ENCODE data around the gene GNG7. TPM values are rescaled to one million over a fixed set of nuclear protein-coding genes. Genes with fewer than 3 reads are reported as not detected.
A peak's percentile ranks its signal among the peaks of the same experiment; 100 is the strongest.

Gene GNG7
- total RNA-seq, 4 donors from 2014 or later: 2.1 to 4.3 (median 3.0) TPM

GRCh38 chr19:2743099-2743498 is 40.6 kb upstream of the GNG7 start:
- Histone ChIP-seq H3K27me3 (peaks cover 9% of the 10 kb centered on the region), H3K27ac (no peak overlapping the region), H3K4me3 (no peak overlapping the region), H3K9me3 (no peaks in the 10 kb centered on the region), H3K4me1 (peaks cover 14% of the 10 kb centered on the region), H3K36me3 (no peaks in the 10 kb centered on the region)
- no peak for DNase-seq (ENCODE audit: low spot score in 2 of 2)
- no peak for TF ChIP-seq POLR2A (IDR thresholded peaks at IDR 0.05)
- WGBS: 82% methylated on average over 8 of the region's 8 CpGs

GRCh38 chr19:2740314-2740656 is 37.8 kb upstream of the GNG7 start:
- 44% methylated on average over 13 of the region's 13 CpGs for WGBS
- no peak overlapping the region for H3K27ac ChIP-seq
- H3K4me3 ChIP-seq: peak overlapping the region; percentile 100
- peaks cover 17% of the 10 kb centered on the region for H3K36me3 ChIP-seq
- peaks cover 14% of the 10 kb centered on the region for H3K4me1 ChIP-seq
- DNase-seq (ENCODE audit: low spot score in 2 of 2): no peak
- H3K9me3 ChIP-seq: no peaks in the 10 kb centered on the region
- no peak for TF ChIP-seq POLR2AphosphoS5 (IDR thresholded peaks at IDR 0.05)
- TF ChIP-seq POLR2A (IDR thresholded peaks at IDR 0.05): no peak
- TF ChIP-seq EP300 (IDR thresholded peaks at IDR 0.05): no peak
- TF ChIP-seq CTCF (IDR thresholded peaks at IDR 0.05): no peak
- peaks cover 9% of the 10 kb centered on the region for H3K27me3 ChIP-seq

- Histone ChIP-seq H3K36me3 (peaks cover 22% of the 10 kb centered on the region), H3K27ac (peak within 1 kb of the TSS; percentile 48), H3K27me3 (peaks cover 9% of the 10 kb centered on the region), H3K9me3 (no peaks in the 10 kb centered on the region), H3K4me1 (peaks cover 14% of the 10 kb centered on the region), H3K4me3 (peak within 1 kb of the TSS; percentile 100)
- DNase-seq (ENCODE audit: low spot score in 2 of 2): peak; percentile 98
- WGBS: under 1% methylated on average over 42 of the region's 64 CpGs
- no peak for TF ChIP-seq EP300 (IDR thresholded peaks at IDR 0.05)
- TF ChIP-seq POLR2AphosphoS5 (IDR thresholded peaks at IDR 0.05): peak in 2 of 3 donors; percentile 47 to 92
Observed at GRCh38 chr19:2739602-2740313, 37.3 kb upstream of the GNG7 start, which contains the start of gene SLC39A3. TSS of gene SLC39A3 (minus strand) at chr19:2740017. CDS start at chr19:2737257, 2,760 bp downstream.

- Histone ChIP-seq H3K27ac (no peak overlapping the region), H3K27me3 (peaks cover 9% of the 10 kb centered on the region), H3K4me1 (peaks cover 22% of the 10 kb centered on the region), H3K9me3 (no peaks in the 10 kb centered on the region), H3K4me3 (no peak overlapping the region), H3K36me3 (peaks cover 45% of the 10 kb centered on the region)
- no peak for DNase-seq (ENCODE audit: low spot score in 2 of 2)
- TF ChIP-seq EP300 (IDR thresholded peaks at IDR 0.05) (no peak), CTCF (IDR thresholded peaks at IDR 0.05) (no peak), POLR2AphosphoS5 (IDR thresholded peaks at IDR 0.05) (no peak), POLR2A (IDR thresholded peaks at IDR 0.05) (no peak)
- 96% methylated on average over 15 of the region's 15 CpGs for WGBS
Observed at GRCh38 chr19:2736550-2737190, 34.2 kb upstream of the GNG7 start.

- Histone ChIP-seq H3K4me3 (no peak overlapping the region), H3K4me1 (peaks cover 22% of the 10 kb centered on the region), H3K27ac (no peak overlapping the region), H3K9me3 (no peaks in the 10 kb centered on the region), H3K27me3 (no peaks in the 10 kb centered on the region), H3K36me3 (peaks cover 46% of the 10 kb centered on the region)
- TF ChIP-seq POLR2AphosphoS5 (IDR thresholded peaks at IDR 0.05) (no peak), EP300 (IDR thresholded peaks at IDR 0.05) (no peak), CTCF (IDR thresholded peaks at IDR 0.05) (no peak), POLR2A (IDR thresholded peaks at IDR 0.05) (no peak)
- no peak for DNase-seq (ENCODE audit: low spot score in 2 of 2)
- WGBS: 100% methylated on average over 3 of the region's 12 CpGs
Observed at GRCh38 chr19:2735374-2735773, 32.9 kb upstream of the GNG7 start.

- H3K4me1 ChIP-seq: peaks cover 22% of the 10 kb centered on the region
- no peak for DNase-seq (ENCODE audit: low spot score in 2 of 2)
- H3K27ac ChIP-seq: no peak overlapping the region
- peaks cover 46% of the 10 kb centered on the region for H3K36me3 ChIP-seq
- no peaks in the 10 kb centered on the region for H3K27me3 ChIP-seq
- no peak for TF ChIP-seq POLR2A (IDR thresholded peaks at IDR 0.05)
- TF ChIP-seq EP300 (IDR thresholded peaks at IDR 0.05): no peak
- TF ChIP-seq POLR2AphosphoS5 (IDR thresholded peaks at IDR 0.05): no peak
- TF ChIP-seq CTCF (IDR thresholded peaks at IDR 0.05): no peak
- WGBS: 92% methylated on average over 18 of the region's 26 CpGs
- H3K4me3 ChIP-seq: no peak overlapping the region
- no peaks in the 10 kb centered on the region for H3K9me3 ChIP-seq
Observed at GRCh38 chr19:2734589-2735288, 32.2 kb upstream of the GNG7 start.

All from suprapubic skin (tissue), 4 donors.